PC-3 (cell line): ENCODE results near the gene LAS1L. TPM values are rescaled to one million over a fixed set of nuclear protein-coding genes. Genes with fewer than 3 reads are reported as not detected.

Experiments
- ATAC-seq: fragments of 200-7000 bp; cut with Tn5 transposase; 2 replicates; pipeline ENCODE4 v1.9.1; 2020; ENCODE audit warnings: mild to moderate bottlenecking, moderate library complexity
- BruUV-seq: library from RNA; stranded (reverse); fragments of 400-500 nt; replicated peaks from 2 replicates; lab custom pipeline; 2021; lab: Mats Ljungman, UMichigan
- CTCF ChIA-PET: fragments of 300-600 bp; sonication (Branson Sonifier 250); formaldehyde crosslinking; loops from one replicate; lab custom pipeline; 2022; ENCODE audit warnings: antibody characterized with exemption; lab: Charles Lee
- POLR2A ChIA-PET: fragments of 300-600 bp; sonication (Branson Sonifier 250); formaldehyde crosslinking; loops from one replicate; lab custom pipeline; 2022; ENCODE audit warnings: antibody characterized with exemption; ENCODE audit not compliant: unreplicated experiment; lab: Charles Lee
- DNase-seq: peaks from one replicate; pipeline ENCODE4 v3.0.0-alpha.2; 2015
- H2AFZ ChIP-seq: fragments of 300-600 bp; sonication (generic); 2 replicates; pipeline ENCODE4 v1.6.0; 2016; ENCODE audit warnings: antibody characterized with exemption, low read length
- H3F3A ChIP-seq: fragments of 300-600 bp; sonication (generic); one replicate; pipeline ENCODE4 v1.6.0; 2017; ENCODE audit warnings: antibody characterized with exemption, low read length, control low read depth, mild to moderate bottlenecking; ENCODE audit not compliant: unreplicated experiment
- H3K27ac ChIP-seq: fragments of 300-600 bp; sonication (generic); 2 replicates; pipeline ENCODE4 v1.5.1; 2016; ENCODE audit warnings: mild to moderate bottlenecking, low read length
- H3K27me3 ChIP-seq: fragments of 300-600 bp; sonication (generic); 2 replicates; pipeline ENCODE4 v1.6.1; 2016; ENCODE audit warnings: low read length, mixed read lengths
- H3K36me3 ChIP-seq: fragments of 300-600 bp; sonication (generic); 2 replicates; pipeline ENCODE4 v1.6.1; 2016; ENCODE audit warnings: low read depth, mixed run types, low read length, mixed read lengths
- H3K4me1 ChIP-seq: fragments of 300-600 bp; sonication (generic); 2 replicates; pipeline ENCODE4 v1.5.1; 2016; ENCODE audit warnings: low read length; ENCODE audit not compliant: insufficient read depth
- H3K4me2 ChIP-seq: fragments of 300-600 bp; sonication (generic); 2 replicates; pipeline ENCODE4 v1.6.0; 2016; ENCODE audit warnings: low read length
- H3K4me3 ChIP-seq: fragments of 300-600 bp; sonication (generic); 2 replicates; pipeline ENCODE4 v1.5.1; 2016; ENCODE audit warnings: mild to moderate bottlenecking, low read length, mixed read lengths
- H3K79me2 ChIP-seq: fragments of 300-600 bp; sonication (generic); 2 replicates; pipeline ENCODE4 v1.6.1; 2017; ENCODE audit warnings: low read length, mixed read lengths
- H3K9ac ChIP-seq: fragments of 300-600 bp; sonication (generic); 2 replicates; pipeline ENCODE4 v1.6.0; 2016; ENCODE audit warnings: mild to moderate bottlenecking, low read length
- H3K9me2 ChIP-seq: fragments of 300-600 bp; sonication (generic); replicated peaks from 2 replicates; pipeline ENCODE4 v1.6.1; 2016; ENCODE audit warnings: mixed run types, low read length, mixed read lengths
- H3K9me3 ChIP-seq: fragments of 300-600 bp; sonication (generic); 2 replicates; pipeline ENCODE4 v1.6.1; 2016; ENCODE audit warnings: low read length, mixed read lengths
- H4K20me1 ChIP-seq: fragments of 300-600 bp; sonication (generic); 2 replicates; pipeline ENCODE4 v1.6.1; 2016; ENCODE audit warnings: low read length, mixed read lengths
- EZH2 ChIP-seq: fragments of 300-600 bp; sonication (generic); IDR thresholded peaks from one replicate; pipeline ENCODE4 v1.6.1; 2017; ENCODE audit warnings: antibody characterized with exemption, mild to moderate bottlenecking, low read length; ENCODE audit not compliant: unreplicated experiment
- EZH2phosphoT487 ChIP-seq: fragments of 300-600 bp; sonication (generic); IDR thresholded peaks from 2 replicates; pipeline ENCODE4 v1.6.1; 2018; ENCODE audit warnings: mild to moderate bottlenecking, antibody characterized with exemption, low read length, borderline replicate concordance
- intact Hi-C: fragments of 100-400 bp; cut with micrococcal nuclease; formaldehyde crosslinking; loops from 2 replicates; pipeline ENCODE4 v1.9.0; 2023
- total RNA-seq: library from RNA; depleted of rRNA; stranded (reverse); fragments of >200 nt; gene quantifications from 2 replicates; pipeline ENCODE4 v1.2.3, GENCODE V29; 2014
- TF ChIP-seq, protein P1 (sequence below): fragments of 300-600 bp; sonication (generic); conservative IDR thresholded peaks from 2 replicates; pipeline ENCODE4 v1.5.1; 2017; ENCODE audit warnings: antibody characterized with exemption, low read depth, mild to moderate bottlenecking, low read length

LAS1L gene
- total RNA-seq, 1 experiment from 2014 or later: 69.0 TPM

DNA sequence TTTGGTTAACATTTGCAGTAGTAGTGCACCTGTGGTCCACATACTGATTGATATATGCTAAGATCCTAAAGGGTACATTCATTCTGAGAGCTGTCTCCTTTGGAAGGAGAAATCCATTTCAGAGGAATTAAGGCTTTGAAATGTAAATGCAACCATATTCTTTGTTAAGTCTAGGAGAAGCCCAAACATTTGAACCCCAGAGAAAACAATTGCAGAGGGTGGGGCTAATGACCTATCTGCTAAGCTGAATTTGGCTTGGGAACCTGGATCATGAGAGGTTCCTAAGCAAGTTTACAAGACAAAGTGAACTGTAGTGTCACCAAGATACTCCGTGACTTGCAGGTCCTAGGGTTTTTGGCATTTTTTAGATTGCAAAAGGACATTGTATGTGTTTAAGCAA, 41.2 kb downstream of the LAS1L start:
- H3K79me2 ChIP-seq: no peaks in the 10 kb centered on the region
- H3K4me1 ChIP-seq: no peaks in the 10 kb centered on the region
- no peak for ATAC-seq
- TF ChIP-seq, protein P1, sequence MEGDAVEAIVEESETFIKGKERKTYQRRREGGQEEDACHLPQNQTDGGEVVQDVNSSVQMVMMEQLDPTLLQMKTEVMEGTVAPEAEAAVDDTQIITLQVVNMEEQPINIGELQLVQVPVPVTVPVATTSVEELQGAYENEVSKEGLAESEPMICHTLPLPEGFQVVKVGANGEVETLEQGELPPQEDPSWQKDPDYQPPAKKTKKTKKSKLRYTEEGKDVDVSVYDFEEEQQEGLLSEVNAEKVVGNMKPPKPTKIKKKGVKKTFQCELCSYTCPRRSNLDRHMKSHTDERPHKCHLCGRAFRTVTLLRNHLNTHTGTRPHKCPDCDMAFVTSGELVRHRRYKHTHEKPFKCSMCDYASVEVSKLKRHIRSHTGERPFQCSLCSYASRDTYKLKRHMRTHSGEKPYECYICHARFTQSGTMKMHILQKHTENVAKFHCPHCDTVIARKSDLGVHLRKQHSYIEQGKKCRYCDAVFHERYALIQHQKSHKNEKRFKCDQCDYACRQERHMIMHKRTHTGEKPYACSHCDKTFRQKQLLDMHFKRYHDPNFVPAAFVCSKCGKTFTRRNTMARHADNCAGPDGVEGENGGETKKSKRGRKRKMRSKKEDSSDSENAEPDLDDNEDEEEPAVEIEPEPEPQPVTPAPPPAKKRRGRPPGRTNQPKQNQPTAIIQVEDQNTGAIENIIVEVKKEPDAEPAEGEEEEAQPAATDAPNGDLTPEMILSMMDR: no peak
- no peak for TF ChIP-seq EZH2phosphoT487
- no peak for TF ChIP-seq EZH2
- ChIA-PET POLR2A (no interaction called here), CTCF (no interaction called here)
- no peaks in the 10 kb centered on the region for H3K9me2 ChIP-seq
- H4K20me1 ChIP-seq: no peaks in the 10 kb centered on the region
- H3K27me3 ChIP-seq: no peaks in the 10 kb centered on the region
- no peaks in the 10 kb centered on the region for H3F3A ChIP-seq
- DNase-seq: no peak
- H3K4me2 ChIP-seq: no peak overlapping the region
- no peak overlapping the region for H3K27ac ChIP-seq
- intact Hi-C loops: no loop called here
- no peak overlapping the region for H2AFZ ChIP-seq
- no peaks in the 10 kb centered on the region for H3K9me3 ChIP-seq
- BruUV-seq: no TSS peak
- H3K9ac ChIP-seq: no peak overlapping the region
- no peak overlapping the region for H3K4me3 ChIP-seq
- H3K36me3 ChIP-seq: no peaks in the 10 kb centered on the region

DNA sequence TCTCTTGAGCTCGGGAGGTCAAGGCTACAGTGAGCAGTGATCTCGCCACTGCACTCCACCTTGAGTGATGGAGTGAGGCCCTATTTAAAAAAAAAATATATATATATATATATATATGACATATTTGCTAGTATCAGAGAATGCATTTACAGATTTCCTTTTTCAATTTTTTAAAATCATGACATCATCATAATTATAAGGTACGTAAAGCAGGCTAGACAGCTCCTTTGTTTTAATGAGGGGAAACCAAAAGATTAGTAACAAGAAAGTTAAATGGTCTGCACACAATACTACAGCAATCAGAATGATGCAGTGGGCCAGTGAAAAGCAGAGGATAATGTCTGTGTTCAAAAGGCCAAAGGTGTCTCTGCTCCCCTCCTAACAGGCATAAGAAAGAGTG, 43.0 kb downstream of the LAS1L start:
- TF ChIP-seq, protein P1: no peak
- Histone ChIP-seq H3K4me1 (no peaks in the 10 kb centered on the region), H2AFZ (no peak overlapping the region), H4K20me1 (no peaks in the 10 kb centered on the region), H3K79me2 (no peaks in the 10 kb centered on the region), H3K9me3 (no peaks in the 10 kb centered on the region), H3F3A (no peaks in the 10 kb centered on the region), H3K9me2 (no peaks in the 10 kb centered on the region), H3K27me3 (no peaks in the 10 kb centered on the region), H3K4me2 (no peak overlapping the region), H3K4me3 (no peak overlapping the region), H3K36me3 (no peaks in the 10 kb centered on the region), H3K9ac (no peak overlapping the region), H3K27ac (no peak overlapping the region)
- intact Hi-C loops: no loop called here
- ChIA-PET CTCF (no interaction called here), POLR2A (no interaction called here)
- ATAC-seq: no peak
- no TSS peak for BruUV-seq
- no peak for DNase-seq

DNA sequence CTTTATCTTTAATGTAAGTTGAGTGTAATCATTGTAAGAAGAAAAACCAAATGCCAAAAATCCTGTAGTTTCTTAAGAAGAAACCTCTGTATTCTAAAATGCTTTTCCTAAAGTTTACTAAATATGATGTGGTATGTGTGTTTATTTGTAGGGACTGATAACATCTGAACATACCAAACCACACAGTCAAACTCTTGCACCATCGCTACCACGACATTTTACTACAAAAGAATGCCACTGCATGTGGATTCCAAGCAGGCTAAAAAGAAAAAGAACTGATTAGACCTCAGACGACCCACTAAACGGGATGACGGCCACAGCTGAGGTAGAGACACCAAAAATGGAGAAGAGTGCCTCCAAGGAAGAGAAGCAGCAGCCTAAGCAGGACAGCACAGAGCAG, 46.1 kb downstream of the LAS1L start:
- Histone ChIP-seq H3K9me2 (no peaks in the 10 kb centered on the region), H3K27me3 (no peaks in the 10 kb centered on the region), H4K20me1 (no peaks in the 10 kb centered on the region), H3K27ac (no peak overlapping the region), H3K9me3 (no peaks in the 10 kb centered on the region), H3K79me2 (no peaks in the 10 kb centered on the region), H3K9ac (no peak overlapping the region), H3K4me1 (no peaks in the 10 kb centered on the region), H3K4me2 (no peak overlapping the region), H3K4me3 (no peak overlapping the region), H2AFZ (no peak overlapping the region), H3F3A (no peaks in the 10 kb centered on the region), H3K36me3 (no peaks in the 10 kb centered on the region)
- ChIA-PET CTCF (no interaction called here), POLR2A (no interaction called here)
- intact Hi-C loops: no loop called here
- no peak for TF ChIP-seq EZH2
- no peak for TF ChIP-seq EZH2phosphoT487
- TF ChIP-seq, protein P1: no peak
- BruUV-seq: no TSS peak
- no peak for ATAC-seq
- peak; percentile 5 for DNase-seq
